Fibroblast of skin of right biceps (primary cell): ENCODE results near the gene RPS6KA2.

ENCODE experiments used
- DNase-seq: peaks from one replicate; pipeline ENCODE4 v3.0.0-alpha.2; 2013

RPS6KA2 gene

GRCh38 chr6:166460473-166461437 lies 166.3 kb downstream of the RPS6KA2 start:
- DNase-seq, result peak; percentile 19

- DNase-seq, result no peak
Observed at GRCh38 chr6:166459906-166460305, 167.1 kb downstream of the RPS6KA2 start.

- no peak for DNase-seq
Observed at GRCh38 chr6:166459272-166459671, 167.8 kb downstream of the RPS6KA2 start.

- peak; percentile 11 for DNase-seq
Observed at GRCh38 chr6:166456395-166457156, 170.5 kb downstream of the RPS6KA2 start.

GRCh38 chr6:166454692-166455515 lies 172.1 kb downstream of the RPS6KA2 start:
- no peak for DNase-seq

GRCh38 chr6:166453651-166454050 lies 173.4 kb downstream of the RPS6KA2 start:
- no peak for DNase-seq

GRCh38 chr6:166450167-166450873 lies 176.7 kb downstream of the RPS6KA2 start:
- DNase-seq, result no peak

GRCh38 chr6:166449641-166450040 lies 177.4 kb downstream of the RPS6KA2 start:
- DNase-seq, result no peak

GRCh38 chr6:166449036-166449435 lies 178.0 kb downstream of the RPS6KA2 start:
- no peak for DNase-seq

- no peak for DNase-seq
Observed at GRCh38 chr6:166448432-166448831, 178.6 kb downstream of the RPS6KA2 start.

GRCh38 chr6:166446567-166447065 lies 180.4 kb downstream of the RPS6KA2 start:
- DNase-seq, result no peak

- DNase-seq, result no peak
Observed at GRCh38 chr6:166446146-166446545, 180.9 kb downstream of the RPS6KA2 start.

GRCh38 chr6:166444446-166444845 lies 182.6 kb downstream of the RPS6KA2 start:
- DNase-seq, result no peak

GRCh38 chr6:166443166-166443565 lies 183.9 kb downstream of the RPS6KA2 start:
- DNase-seq, result no peak

- DNase-seq, result no peak
Observed at GRCh38 chr6:166442131-166442685, 184.8 kb downstream of the RPS6KA2 start.

- DNase-seq, result no peak
Observed at GRCh38 chr6:166441325-166442078, 185.5 kb downstream of the RPS6KA2 start.

GRCh38 chr6:166440729-166441128 lies 186.3 kb downstream of the RPS6KA2 start:
- no peak for DNase-seq

- no peak for DNase-seq
Observed at GRCh38 chr6:166440106-166440505, 186.9 kb downstream of the RPS6KA2 start.

- no peak for DNase-seq
Observed at GRCh38 chr6:166439366-166440091, 187.5 kb downstream of the RPS6KA2 start.

- no peak for DNase-seq
Observed at GRCh38 chr6:166438211-166438861, 188.7 kb downstream of the RPS6KA2 start.
